Colonic mucosa (tissue), 4 donors: ENCODE measurements around the gene ID2. TPM values are rescaled to one million over a fixed set of nuclear protein-coding genes. Genes with fewer than 3 reads are reported as not detected.

ENCODE experiments used
- DNase-seq: peaks from one replicate; pipeline ENCODE4 v3.0.0-alpha.2; 2020
- H3K27ac ChIP-seq: fragments of 200-600 bp; one replicate; pipeline ENCODE4 v1.8.0; 2021
- H3K27me3 ChIP-seq: fragments of 200-600 bp; one replicate; pipeline ENCODE4 v1.8.0; 2021
- H3K36me3 ChIP-seq: fragments of 200-600 bp; one replicate; pipeline ENCODE4 v1.8.0; 2021
- H3K4me1 ChIP-seq: fragments of 200-600 bp; one replicate; pipeline ENCODE4 v1.8.0; 2021; ENCODE audit warnings: mild to moderate bottlenecking
- H3K4me3 ChIP-seq: fragments of 200-600 bp; one replicate; pipeline ENCODE4 v1.8.0; 2021
- H3K9ac ChIP-seq, 2 donors: one replicate each; pipeline ENCODE4 v1.7.0; 2013; ENCODE audit warnings: control low read depth in 2 of 2, low read depth in 2 of 2, low read length in 2 of 2
- H3K9me3 ChIP-seq: fragments of 200-600 bp; one replicate; pipeline ENCODE4 v1.8.0; 2021
- intact Hi-C: fragments of 100-400 bp; cut with DNase I; formaldehyde crosslinking; loops from one replicate; pipeline ENCODE4 v1.14.1; 2022
- total RNA-seq, 2 donors: library from RNA; stranded (reverse); fragmentation: NEBNext Ultra II Directional in 1 of 2; extraction: Animal tissue kit (Norgen Biotek cat#: 25700) in 1 of 2; gene quantifications; one replicate each; pipeline ENCODE4 v1.2.1, GENCODE V29; 2021
- TF ChIP-seq, protein P1 (sequence below): fragments of 200-600 bp; IDR thresholded peaks from one replicate; pipeline ENCODE4 v1.8.0; 2022; ENCODE audit warnings: antibody characterized with exemption, mild to moderate bottlenecking
- donor health status: healthy.
- donor health status: DM: no; HTN: no; CAD: no.
- donor health status: DM: no; HTN: no; CAD: no.

The ID2 gene
- total RNA-seq, 2 donors from 2014 or later, result 100.0 to 108 TPM

GRCh38 chr2:8729939-8730338, 48.1 kb downstream of the ID2 start:
- no peaks in the 10 kb centered on the region for H3K4me1 ChIP-seq
- DNase-seq, result no peak
- no peaks in the 10 kb centered on the region for H3K9me3 ChIP-seq
- no peak overlapping the region for H3K9ac ChIP-seq
- TF ChIP-seq, protein P1, sequence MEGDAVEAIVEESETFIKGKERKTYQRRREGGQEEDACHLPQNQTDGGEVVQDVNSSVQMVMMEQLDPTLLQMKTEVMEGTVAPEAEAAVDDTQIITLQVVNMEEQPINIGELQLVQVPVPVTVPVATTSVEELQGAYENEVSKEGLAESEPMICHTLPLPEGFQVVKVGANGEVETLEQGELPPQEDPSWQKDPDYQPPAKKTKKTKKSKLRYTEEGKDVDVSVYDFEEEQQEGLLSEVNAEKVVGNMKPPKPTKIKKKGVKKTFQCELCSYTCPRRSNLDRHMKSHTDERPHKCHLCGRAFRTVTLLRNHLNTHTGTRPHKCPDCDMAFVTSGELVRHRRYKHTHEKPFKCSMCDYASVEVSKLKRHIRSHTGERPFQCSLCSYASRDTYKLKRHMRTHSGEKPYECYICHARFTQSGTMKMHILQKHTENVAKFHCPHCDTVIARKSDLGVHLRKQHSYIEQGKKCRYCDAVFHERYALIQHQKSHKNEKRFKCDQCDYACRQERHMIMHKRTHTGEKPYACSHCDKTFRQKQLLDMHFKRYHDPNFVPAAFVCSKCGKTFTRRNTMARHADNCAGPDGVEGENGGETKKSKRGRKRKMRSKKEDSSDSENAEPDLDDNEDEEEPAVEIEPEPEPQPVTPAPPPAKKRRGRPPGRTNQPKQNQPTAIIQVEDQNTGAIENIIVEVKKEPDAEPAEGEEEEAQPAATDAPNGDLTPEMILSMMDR, result no peak
- peaks cover 12% of the 10 kb centered on the region for H3K36me3 ChIP-seq
- H3K4me3 ChIP-seq, result no peak overlapping the region
- H3K27me3 ChIP-seq, result no peaks in the 10 kb centered on the region
- intact Hi-C loops, result no loop called here
- H3K27ac ChIP-seq, result no peak overlapping the region

DNA sequence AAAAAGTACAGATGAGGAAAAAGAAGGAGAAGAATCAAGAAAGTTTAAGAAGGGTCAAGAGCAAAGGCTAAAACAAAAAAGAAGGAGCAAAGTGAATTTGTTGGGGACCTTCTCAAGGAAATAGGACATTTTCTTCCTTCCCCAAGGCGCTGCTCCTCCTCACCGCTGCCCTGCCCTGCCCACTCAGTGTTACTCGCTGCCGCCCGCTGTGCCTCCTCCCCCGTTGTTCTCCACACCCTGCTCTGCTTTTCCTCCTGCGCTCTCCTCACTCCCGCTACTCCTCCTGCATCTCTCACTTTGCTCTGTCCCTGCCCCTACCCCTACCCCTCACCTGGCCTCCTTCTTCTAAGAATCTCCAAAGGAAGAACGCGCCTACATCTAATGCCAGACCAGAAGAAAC, 50.7 kb downstream of the ID2 start:
- no peak for DNase-seq
- no peaks in the 10 kb centered on the region for H3K27me3 ChIP-seq
- TF ChIP-seq, protein P1, result no peak
- no peak overlapping the region for H3K4me3 ChIP-seq
- H3K4me1 ChIP-seq, result no peaks in the 10 kb centered on the region
- intact Hi-C loops, result no loop called here
- H3K9ac ChIP-seq, result no peak overlapping the region
- H3K36me3 ChIP-seq, result peaks cover 12% of the 10 kb centered on the region
- no peaks in the 10 kb centered on the region for H3K9me3 ChIP-seq
- H3K27ac ChIP-seq, result no peak overlapping the region

Other genes starting within 250 kb of the ID2 start
- gene KIDINS220, start 155.6 kb downstream of the ID2 start, total RNA-seq, result 10 to 100 TPM; 37.1 to 51.0 TPM